Left lung (tissue), 10 donors: ENCODE results near the gene FADS2. TPM values are rescaled to one million over a fixed set of nuclear protein-coding genes. Genes with fewer than 3 reads are reported as not detected.
A peak's percentile ranks its signal among the peaks of the same experiment; 100 is the strongest.

Experiments used
- ATAC-seq: fragments of 200-7000 bp; cut with Tn5 transposase; one replicate; pipeline ENCODE4 v1.9.1; 2020; ENCODE audit warnings: moderate library complexity
- DNase-seq, 4 donors: peaks; one replicate each; pipeline ENCODE4 v3.0.0-alpha.2; 2013 to 2020
- H3K27ac ChIP-seq, 2 donors: fragments of 200-600 bp; sonication (generic) in 1 of 2; one replicate each; pipeline versions ENCODE4 v1.5.0 to v1.8.0; 2020 to 2021
- H3K27me3 ChIP-seq, 2 donors: fragments of 200-600 bp; sonication (generic) in 1 of 2; one replicate each; pipeline versions ENCODE4 v1.5.0 to v1.8.0; 2020 to 2021
- H3K36me3 ChIP-seq, 2 donors: fragments of 200-600 bp; sonication (generic) in 1 of 2; one replicate each; pipeline versions ENCODE4 v1.5.0 to v1.8.0; 2020 to 2021
- H3K4me1 ChIP-seq, 2 donors: fragments of 200-600 bp; one replicate each; pipeline ENCODE4 v1.8.0; 2021
- H3K4me3 ChIP-seq, 2 donors: fragments of 200-600 bp; sonication (generic) in 1 of 2; one replicate each; pipeline versions ENCODE4 v1.5.0 to v1.8.0; 2020 to 2021; ENCODE audit warnings: mild to moderate bottlenecking in 1 of 2
- H3K9me3 ChIP-seq, 2 donors: fragments of 200-600 bp; sonication (generic) in 1 of 2; one replicate each; pipeline versions ENCODE4 v1.5.0 to v1.8.0; 2020 to 2021
- CTCF ChIP-seq, 2 donors: fragments of 200-600 bp; sonication (generic) in 1 of 2; IDR thresholded peaks; one replicate each; pipeline versions ENCODE4 v1.5.0 to v1.8.0; 2021; ENCODE audit warnings: antibody characterized with exemption in 2 of 2
- intact Hi-C, 2 donors: fragments of 100-400 bp; cut with DNase I; formaldehyde crosslinking; loops; one replicate each; pipeline versions ENCODE4 v1.11.2 to v1.14.2; 2022
- polyA plus RNA-seq, 6 donors: library from polyadenylated mRNA; unstranded; fragments of 120-200 nt; gene quantifications; one replicate each; pipeline ENCODE4 v1.2.1, GENCODE V29; 2013; ENCODE audit not compliant: insufficient read length in 6 of 6
- total RNA-seq, 2 donors: library from RNA; stranded (reverse); fragmentation: NEBNext Ultra II Directional; extraction: Animal tissue kit (Norgen Biotek cat#: 25700); gene quantifications; one replicate each; pipeline ENCODE4 v1.2.1, GENCODE V29; 2021
- donor health status: DM: no; HTN: yes; CAD: no.
- donor health status: DM: no; HTN: no; CAD: no.

Gene FADS2
- total and polyA plus RNA-seq, 8 donors: 45.4 to 295 (median 94.9) TPM

GRCh38 chr11:61882879-61883278 lies 54.8 kb downstream of the FADS2 start:
- intact Hi-C loops: no loop called here

GRCh38 chr11:61883327-61883726 lies 55.2 kb downstream of the FADS2 start:
- ATAC-seq: no peak
- H3K4me3 ChIP-seq: no peak overlapping the region
- intact Hi-C loops: no loop called here
- no peaks in the 10 kb centered on the region for H3K9me3 ChIP-seq
- DNase-seq: no peak
- H3K27me3 ChIP-seq: no peaks in the 10 kb centered on the region
- peaks cover 0 to 2% of the 10 kb centered on the region in 2 donors for H3K4me1 ChIP-seq
- no peak overlapping the region for H3K27ac ChIP-seq
- no peak for TF ChIP-seq CTCF (IDR thresholded peaks at IDR 0.05)
- H3K36me3 ChIP-seq: peaks cover 0 to 9% of the 10 kb centered on the region in 2 donors

More at GRCh38 chr11:61882879-61883278, 54.8 kb downstream of the FADS2 start:
- TF ChIP-seq CTCF (IDR thresholded peaks at IDR 0.05): no peak
- Histone ChIP-seq H3K27me3 (no peaks in the 10 kb centered on the region), H3K4me3 (no peak overlapping the region), H3K9me3 (no peaks in the 10 kb centered on the region), H3K36me3 (peaks cover 0 to 13% of the 10 kb centered on the region in 2 donors), H3K27ac (no peak overlapping the region), H3K4me1 (no peaks in the 10 kb centered on the region)
- ATAC-seq (no peak), DNase-seq (no peak)

GRCh38 chr11:61883947-61884346 lies 55.8 kb downstream of the FADS2 start:
- no peak for TF ChIP-seq CTCF (IDR thresholded peaks at IDR 0.05)
- intact Hi-C loops: no loop called here

GRCh38 chr11:61885166-61885778 lies 57.2 kb downstream of the FADS2 start:
- H3K4me3 ChIP-seq: no peak overlapping the region
- no peak for TF ChIP-seq CTCF (IDR thresholded peaks at IDR 0.05)
- H3K9me3 ChIP-seq: no peaks in the 10 kb centered on the region
- no peaks in the 10 kb centered on the region for H3K36me3 ChIP-seq
- ATAC-seq (peak; percentile 5), DNase-seq (no peak)
- peaks cover 0 to 1% of the 10 kb centered on the region in 2 donors for H3K27me3 ChIP-seq
- H3K4me1 ChIP-seq: peaks cover under 1 to 13% of the 10 kb centered on the region in 2 donors
- intact Hi-C loops: no loop called here
- no peak overlapping the region for H3K27ac ChIP-seq

More at GRCh38 chr11:61883947-61884346, 55.8 kb downstream of the FADS2 start:
- Histone ChIP-seq H3K4me3 (no peak overlapping the region), H3K36me3 (peaks cover 0 to 3% of the 10 kb centered on the region in 2 donors), H3K27ac (no peak overlapping the region), H3K4me1 (peaks cover 0 to 6% of the 10 kb centered on the region in 2 donors), H3K27me3 (no peaks in the 10 kb centered on the region), H3K9me3 (no peaks in the 10 kb centered on the region)
- DNase-seq (no peak), ATAC-seq (no peak)

GRCh38 chr11:61885784-61886580 lies 57.9 kb downstream of the FADS2 start:
- Histone ChIP-seq H3K4me1 (peaks cover 6 to 20% of the 10 kb centered on the region in 2 donors), H3K36me3 (no peaks in the 10 kb centered on the region), H3K27ac (no peak overlapping the region), H3K9me3 (no peaks in the 10 kb centered on the region), H3K27me3 (peaks cover 0 to 8% of the 10 kb centered on the region in 2 donors), H3K4me3 (no peak overlapping the region)
- no peak for ATAC-seq
- no peak for DNase-seq
- TF ChIP-seq CTCF (IDR thresholded peaks at IDR 0.05): no peak
- intact Hi-C loops: no loop called here
